Mucosa of descending colon (tissue), 3 donors: ENCODE data around the gene RXFP4. TPM values are rescaled to one million over a fixed set of nuclear protein-coding genes. Genes with fewer than 3 reads are reported as not detected.
"Not testable (repeated sequence)": the region's sequence is repeated elsewhere in the genome, so short reads cannot be mapped to it uniquely, and the experiment has no call there.

Source experiments
- ATAC-seq: fragments of 200-7000 bp; cut with Tn5 transposase; one replicate; pipeline ENCODE4 v1.9.1; 2020; ENCODE audit warnings: mild to moderate bottlenecking, moderate library complexity
- DNase-seq, 3 donors: peaks; one replicate each; pipeline ENCODE4 v3.0.0-alpha.2; 2020
- H3K36me3 ChIP-seq: fragments of 200-600 bp; one replicate; pipeline ENCODE4 v1.8.0; 2021; ENCODE audit warnings: low read depth, mild to moderate bottlenecking
- H3K4me1 ChIP-seq: fragments of 200-600 bp; one replicate; pipeline ENCODE4 v1.8.0; 2021; ENCODE audit warnings: low read depth, mild to moderate bottlenecking
- H3K4me3 ChIP-seq: fragments of 200-600 bp; one replicate; pipeline ENCODE4 v1.8.0; 2021; ENCODE audit warnings: mild to moderate bottlenecking
- H3K9me3 ChIP-seq: fragments of 200-600 bp; one replicate; pipeline ENCODE4 v1.8.0; 2021; ENCODE audit warnings: mild to moderate bottlenecking
- CTCF ChIP-seq: fragments of 200-600 bp; IDR thresholded peaks from one replicate; pipeline ENCODE4 v1.8.0; 2022; ENCODE audit warnings: antibody characterized with exemption, mild to moderate bottlenecking
- intact Hi-C, 2 donors: fragments of 100-400 bp; cut with DNase I in 1 of 2; cut with micrococcal nuclease in 1 of 2; formaldehyde crosslinking; loops; one replicate each; pipeline versions ENCODE4 v1.11.0 to v1.11.1; 2022; cut with DNase I, micrococcal nuclease
- long read RNA-seq, 2 donors: library from polyadenylated mRNA; unstranded; transcript quantifications; one replicate each; pipeline ENCODE4 v2.0.0, GENCODE V29; 2019 to 2021
- total RNA-seq, 3 donors: library from RNA; stranded (reverse); fragmentation: NEBNext Ultra II Directional in 2 of 3; extraction: Animal tissue kit (Norgen Biotek cat#: 25700) in 2 of 3; gene quantifications; one replicate each; pipeline versions ENCODE4 v1.2.1 to v1.2.4, GENCODE V29; 2021 to 2023
- donor health status: DM: no; HTN: no; CAD: no; lungs with moderate emphysema.
- donor health status: DM: no; HTN: no; CAD: no.
- donor health status: DM: no; HTN: yes; CAD: no.

The RXFP4 gene
- total RNA-seq: 1 to 10 TPM; 1.2 to 4.2 (median 3.3) TPM
- long read RNA-seq, donor 1: 0 reads
- long read RNA-seq, donor 2, transcript RXFP4-201 (1 exons, 1,240 nt): major isoform, 6 of 6 reads
- long read RNA-seq, donor 2, partial matches to known transcripts: 0 of 6 reads
- long read RNA-seq, donor 2, other reads (novel, unspliced or antisense): 0 of 6 reads

DNA sequence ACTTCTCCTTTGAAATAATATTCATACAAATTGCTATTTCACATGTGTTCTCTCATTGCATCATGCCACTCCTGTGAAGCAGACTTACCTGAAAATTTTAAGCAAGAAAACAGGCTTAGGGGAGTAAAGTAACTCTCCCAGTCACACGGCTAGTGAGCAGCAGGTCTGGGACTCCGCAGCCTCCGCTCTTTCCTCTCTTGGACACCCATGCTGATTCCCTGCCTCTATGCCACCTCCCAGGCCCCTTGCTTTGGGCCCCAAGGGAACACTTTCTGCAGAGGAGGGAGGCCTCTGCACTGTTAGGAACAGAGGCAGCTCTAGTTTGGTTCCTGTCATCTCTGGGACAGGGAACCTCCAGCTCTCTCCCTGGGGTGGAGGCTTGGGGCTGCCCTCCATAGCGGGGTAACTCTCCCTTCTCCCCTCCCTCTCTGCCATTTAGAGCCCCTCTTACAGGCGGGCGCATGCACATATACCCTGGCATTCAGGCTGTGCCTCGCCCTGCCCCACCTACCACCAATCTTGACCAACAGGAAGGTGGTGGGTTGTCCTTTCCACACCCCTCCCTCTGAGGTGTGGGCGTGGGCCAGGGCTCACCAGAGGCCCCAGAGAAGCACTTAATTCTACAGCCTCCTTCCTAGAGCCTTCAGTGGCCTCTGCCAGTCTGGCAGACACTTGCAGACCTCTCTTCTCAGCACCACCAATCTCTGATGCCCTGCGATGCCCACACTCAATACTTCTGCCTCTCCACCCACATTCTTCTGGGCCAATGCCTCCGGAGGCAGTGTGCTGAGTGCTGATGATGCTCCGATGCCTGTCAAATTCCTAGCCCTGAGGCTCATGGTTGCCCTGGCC is at the start of gene RXFP4:
Gene RXFP4 (plus strand): TSS at position 646 of the 852 bp plus-strand sequence. CDS start 72 bp downstream, at position 718.
- Histone ChIP-seq H3K4me3 (no peak within 1 kb of the TSS), H3K4me1 (peaks cover 40% of the 10 kb centered on the region), H3K9me3 (no peaks in the 10 kb centered on the region), H3K36me3 (no peaks in the 10 kb centered on the region)
- peak; percentile 90 to 91 (median 90) for DNase-seq
- no peak for TF ChIP-seq CTCF
- intact Hi-C loops: no loop called here
- peak; percentile 70 for ATAC-seq

DNA sequence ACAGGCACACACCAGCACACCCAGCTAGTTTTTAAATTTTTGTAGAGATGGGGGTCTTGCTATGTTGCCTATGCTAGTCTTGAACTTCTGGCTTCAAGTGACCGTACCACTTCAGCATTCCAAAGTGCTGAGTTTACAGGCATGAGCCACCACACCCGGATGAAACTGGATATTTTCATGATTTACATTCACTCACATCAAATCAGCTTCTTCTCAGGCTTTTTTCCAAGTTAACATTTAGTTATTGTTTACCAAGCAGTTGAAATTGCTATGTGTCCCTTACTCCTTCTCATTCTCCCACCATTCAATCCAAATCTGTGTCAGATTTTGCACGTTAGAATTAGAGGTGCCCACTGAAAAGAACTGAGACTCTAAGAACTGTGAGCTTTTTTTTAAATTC is 48.6 kb upstream of the RXFP4 start:
- no peak overlapping the region for H3K4me3 ChIP-seq
- no peak for TF ChIP-seq CTCF
- ATAC-seq (peak; percentile 55), DNase-seq (no peak)
- H3K4me1 ChIP-seq: peaks cover 11% of the 10 kb centered on the region
- no peaks in the 10 kb centered on the region for H3K9me3 ChIP-seq
- intact Hi-C loops: no loop called here
- H3K36me3 ChIP-seq: no peaks in the 10 kb centered on the region

- H3K4me1 ChIP-seq: peaks cover 11% of the 10 kb centered on the region
- DNase-seq: no peak
- no peak for TF ChIP-seq CTCF
- H3K36me3 ChIP-seq: no peaks in the 10 kb centered on the region
- H3K4me3 ChIP-seq: no peak overlapping the region
- ATAC-seq: peak; percentile 83
- H3K9me3 ChIP-seq: no peaks in the 10 kb centered on the region
- intact Hi-C loops: no loop called here
Measured at GRCh38 chr1:155893389-155894142, 47.9 kb upstream of the RXFP4 start.

DNA sequence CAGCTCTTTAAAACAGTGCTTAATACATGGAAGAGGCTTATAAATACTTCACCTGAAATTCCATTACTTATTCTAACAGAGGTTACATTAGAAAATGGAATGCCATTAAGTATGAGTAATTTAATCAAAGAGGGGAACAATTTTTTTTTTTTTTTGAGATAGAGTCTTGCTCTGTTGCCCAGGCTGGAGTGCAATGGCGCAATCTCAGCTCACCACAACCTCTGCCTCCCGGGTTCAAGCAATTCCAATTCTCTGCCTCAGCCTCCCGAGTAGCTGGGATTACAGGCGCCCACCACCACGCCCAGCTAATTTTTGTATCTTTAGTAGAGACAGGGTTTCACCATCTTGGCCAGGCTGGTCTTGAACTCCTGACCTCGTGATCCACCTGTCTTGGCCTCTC is 45.8 kb upstream of the RXFP4 start:
- Histone ChIP-seq H3K4me1 (peaks cover 11% of the 10 kb centered on the region), H3K36me3 (peaks cover 16% of the 10 kb centered on the region)
- H3K9me3 ChIP-seq, ATAC-seq, intact Hi-C loops, H3K4me3 ChIP-seq, DNase-seq: not testable (repeated sequence)

DNA sequence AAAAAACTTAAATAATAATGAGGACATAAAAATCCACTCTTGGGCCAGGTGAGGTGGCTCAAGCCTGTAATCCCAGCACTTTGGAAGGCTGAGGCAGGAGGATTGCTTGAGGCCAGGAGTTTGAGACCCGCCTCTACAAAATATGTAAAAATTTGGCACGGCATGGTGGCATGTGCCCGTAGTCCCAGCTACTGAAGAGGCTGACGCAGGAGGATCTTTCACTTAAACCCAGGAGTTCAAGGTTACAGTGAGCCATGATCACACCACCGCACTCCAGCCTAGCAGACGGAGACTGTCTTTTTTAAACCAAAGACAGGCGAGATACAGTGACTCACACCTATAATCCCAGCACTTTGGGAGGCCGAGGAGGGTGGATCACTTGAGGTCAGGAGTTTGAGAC is 45.0 kb upstream of the RXFP4 start:
- peaks cover 11% of the 10 kb centered on the region for H3K4me1 ChIP-seq
- H3K9me3 ChIP-seq, H3K4me3 ChIP-seq, intact Hi-C loops, ATAC-seq, DNase-seq: not testable (repeated sequence)
- H3K36me3 ChIP-seq: peaks cover 19% of the 10 kb centered on the region

GRCh38 chr1:155897746-155898145 is 43.7 kb upstream of the RXFP4 start:
- DNase-seq: no peak
- peaks cover 21% of the 10 kb centered on the region for H3K36me3 ChIP-seq
- H3K4me1 ChIP-seq: peaks cover 8% of the 10 kb centered on the region
- H3K9me3 ChIP-seq: no peaks in the 10 kb centered on the region
- intact Hi-C loops: no loop called here
- no peak overlapping the region for H3K4me3 ChIP-seq
- ATAC-seq: no peak
- no peak for TF ChIP-seq CTCF
